Osteocyte (in vitro differentiated cells): ENCODE measurements around the gene KCTD13. TPM values are rescaled to one million over a fixed set of nuclear protein-coding genes. Genes with fewer than 3 reads are reported as not detected.
"Not testable (repeated sequence)": the region's sequence is repeated elsewhere in the genome, so short reads cannot be mapped to it uniquely, and the experiment has no call there.

ENCODE experiments used
- DNase-seq: peaks from one replicate; pipeline ENCODE4 v3.0.0; 2021; ENCODE audit warnings: mixed read lengths; ENCODE audit not compliant: unreplicated experiment; ENCODE audit errors: extremely low spot score
- H3K27ac Mint-ChIP-seq: one replicate; pipeline ENCODE4 v1.8.0; 2021; ENCODE audit warnings: mild to moderate bottlenecking, mixed read lengths; ENCODE audit not compliant: unreplicated experiment
- H3K27me3 Mint-ChIP-seq: one replicate; pipeline ENCODE4 v1.8.0; 2021; ENCODE audit warnings: mixed read lengths; ENCODE audit not compliant: unreplicated experiment
- H3K36me3 Mint-ChIP-seq: one replicate; pipeline ENCODE4 v1.8.0; 2021; ENCODE audit warnings: mixed read lengths; ENCODE audit not compliant: unreplicated experiment
- H3K4me1 Mint-ChIP-seq: one replicate; pipeline ENCODE4 v1.8.0; 2021; ENCODE audit warnings: mixed read lengths; ENCODE audit not compliant: unreplicated experiment
- H3K4me3 Mint-ChIP-seq: one replicate; pipeline ENCODE4 v1.8.0; 2021; ENCODE audit warnings: mild to moderate bottlenecking, moderate library complexity, mixed read lengths; ENCODE audit not compliant: unreplicated experiment
- H3K9me3 Mint-ChIP-seq: one replicate; pipeline ENCODE4 v1.8.0; 2021; ENCODE audit warnings: mixed read lengths; ENCODE audit not compliant: unreplicated experiment
- CTCF ChIP-seq: fragments of 200-600 bp; sonication (generic); IDR thresholded peaks from 2 replicates; pipeline ENCODE4 v1.5.0; 2021; ENCODE audit warnings: antibody characterized with exemption, mild to moderate bottlenecking, moderate library complexity
- total RNA-seq: library from RNA; stranded (reverse); gene quantifications from 2 replicates; pipeline ENCODE4 v1.2.1, GENCODE V29; 2021

KCTD13 gene
- total RNA-seq, 1 donor from 2014 or later: 22.3 TPM

GRCh38 chr16:29910819-29911675 is 15.0 kb downstream of the KCTD13 start:
- H3K27ac Mint-ChIP-seq: no peak overlapping the region
- no peak for DNase-seq

DNA sequence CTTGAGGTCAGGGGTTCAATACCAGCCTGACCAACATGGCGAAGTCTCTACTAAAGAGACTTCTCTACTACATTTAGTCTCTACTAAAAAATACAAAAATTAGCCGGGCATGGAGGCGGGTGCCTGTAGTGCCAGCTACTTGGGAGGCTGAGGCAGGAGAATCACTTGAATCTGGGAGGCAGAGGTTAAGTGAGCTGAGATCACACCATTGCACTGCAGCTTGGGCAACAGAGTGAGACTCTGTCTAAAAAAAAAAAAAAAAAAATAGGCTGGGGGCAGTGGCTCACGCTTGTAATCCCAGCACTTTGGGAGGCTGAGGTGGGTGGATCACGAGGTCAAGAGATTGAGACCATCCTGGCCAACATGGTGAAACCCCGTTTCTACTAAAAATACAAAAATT is 16.2 kb downstream of the KCTD13 start:
- DNase-seq, H3K4me3 Mint-ChIP-seq, H3K27ac Mint-ChIP-seq, H3K4me1 Mint-ChIP-seq, H3K27me3 Mint-ChIP-seq, H3K9me3 Mint-ChIP-seq, H3K36me3 Mint-ChIP-seq: not testable (repeated sequence)

More at GRCh38 chr16:29910819-29911675, 15.0 kb downstream of the KCTD13 start:
- H3K4me3 Mint-ChIP-seq: no peak overlapping the region
- TF ChIP-seq CTCF: no peak
- no peaks in the 10 kb centered on the region for H3K27me3 Mint-ChIP-seq
- no peaks in the 10 kb centered on the region for H3K9me3 Mint-ChIP-seq
- peaks cover 8% of the 10 kb centered on the region for H3K36me3 Mint-ChIP-seq
- no peaks in the 10 kb centered on the region for H3K4me1 Mint-ChIP-seq

GRCh38 chr16:29909391-29909790 is 16.6 kb downstream of the KCTD13 start:
- H3K4me3 Mint-ChIP-seq: no peak overlapping the region
- H3K27ac Mint-ChIP-seq: no peak overlapping the region
- peaks cover 8% of the 10 kb centered on the region for H3K36me3 Mint-ChIP-seq
- no peak for TF ChIP-seq CTCF
- H3K9me3 Mint-ChIP-seq: no peaks in the 10 kb centered on the region
- H3K4me1 Mint-ChIP-seq: no peaks in the 10 kb centered on the region
- no peaks in the 10 kb centered on the region for H3K27me3 Mint-ChIP-seq
- no peak for DNase-seq

GRCh38 chr16:29908719-29909220 is 17.3 kb downstream of the KCTD13 start:
- no peak for DNase-seq
- Mint-ChIP-seq H3K27me3 (no peaks in the 10 kb centered on the region), H3K27ac (no peak overlapping the region), H3K4me1 (no peaks in the 10 kb centered on the region), H3K4me3 (no peak overlapping the region), H3K36me3 (peaks cover 8% of the 10 kb centered on the region), H3K9me3 (no peaks in the 10 kb centered on the region)
- no peak for TF ChIP-seq CTCF

DNA sequence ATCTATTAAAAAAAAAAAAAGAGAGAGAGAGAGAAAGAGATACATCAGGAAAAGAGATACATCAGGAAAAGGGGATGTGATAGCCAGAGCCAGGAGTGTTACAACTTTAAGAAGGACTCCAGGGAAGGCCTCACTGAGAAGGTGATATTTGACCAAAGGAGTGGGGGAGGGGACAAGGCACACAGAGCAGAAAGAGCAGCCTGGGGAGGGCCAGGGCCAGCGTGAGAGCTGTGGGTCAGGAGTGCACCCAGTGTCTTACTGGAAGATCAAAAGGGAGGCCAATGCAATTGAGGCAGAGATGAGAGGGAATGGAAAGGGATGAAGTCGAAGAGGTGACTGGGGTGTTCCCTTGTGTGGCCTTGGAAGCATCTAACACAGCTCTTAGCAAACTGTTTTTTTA is 18.1 kb downstream of the KCTD13 start:
- no peak for DNase-seq
- no peak for TF ChIP-seq CTCF
- Mint-ChIP-seq H3K4me1 (no peaks in the 10 kb centered on the region), H3K27me3 (no peaks in the 10 kb centered on the region), H3K9me3 (no peaks in the 10 kb centered on the region), H3K36me3 (peaks cover 4% of the 10 kb centered on the region), H3K27ac (no peak overlapping the region), H3K4me3 (no peak overlapping the region)
